K562 (cell line): ENCODE measurements around the gene NAB1.

ENCODE experiments used
- CREB5 ChIP-seq: fragments of 250-450 bp; sonication (Bioruptor Pico); IDR thresholded peaks from 2 replicates; pipeline ENCODE4 v1.5.0; 2020; ENCODE audit warnings: mild to moderate bottlenecking
- CTCF ChIP-seq, 3 experiments: IDR thresholded peaks in 2 of 3; conservative IDR thresholded peaks in 1 of 3; 2 replicates each; pipeline ENCODE4 v1.5.1; 2011 to 2012; ENCODE audit warnings: low read length in 3 of 3, mild to moderate bottlenecking in 3 of 3, control low read depth in 2 of 3, improper control_type of control experiment in 1 of 3, inconsistent platforms in 1 of 3, low read depth in 1 of 3, mixed read lengths in 1 of 3, moderate library complexity in 1 of 3; ENCODE audit not compliant: insufficient read depth in 2 of 3
- EZH2 ChIP-seq: IDR thresholded peaks from 2 replicates; pipeline ENCODE4 v1.6.1; 2012; ENCODE audit warnings: low read depth, mild to moderate bottlenecking, inconsistent platforms, low read length, borderline replicate concordance
- HCFC1 ChIP-seq: IDR thresholded peaks from 2 replicates; pipeline ENCODE4 v1.6.1; 2012; ENCODE audit warnings: low read depth, low read length, improper control_type of control experiment
- NCOR1 ChIP-seq: fragments of 450-650 bp; IDR thresholded peaks from 2 replicates; pipeline ENCODE4 v1.6.1; 2016; ENCODE audit warnings: mild to moderate bottlenecking, moderate library complexity
- NFYB ChIP-seq: IDR thresholded peaks from 2 replicates; pipeline ENCODE4 v1.6.1; 2011; ENCODE audit warnings: mild to moderate bottlenecking, moderate library complexity; ENCODE audit not compliant: insufficient read length; ENCODE audit errors: extremely low read depth
- TCF7L2 ChIP-seq: fragments of 150-350 bp; IDR thresholded peaks from 2 replicates; pipeline ENCODE4 v1.6.1; 2016; ENCODE audit warnings: low read depth, mild to moderate bottlenecking, low read length, moderate library complexity
- ZNF449 ChIP-seq: fragments of 250-450 bp; sonication (Bioruptor Pico); IDR thresholded peaks from 2 replicates; pipeline ENCODE4 v1.8.0; 2022; ENCODE audit warnings: moderate library complexity, mild to moderate bottlenecking, inconsistent platforms
- ZNF639 ChIP-seq, 2 experiments: fragments of 200-800 bp in 1 of 2; sonication (Bioruptor generic) in 1 of 2; sonication (generic) in 1 of 2; formaldehyde crosslinking in 1 of 2; IDR thresholded peaks in 1 of 2; conservative IDR thresholded peaks in 1 of 2; 2 replicates each; pipeline versions ENCODE4 v1.5.0 to v1.6.1; 2016 to 2020; ENCODE audit warnings: missing compliant biosample characterization in 1 of 2, missing genetic modification characterization in 1 of 2, missing genetic modification reagents in 1 of 2

- TF ChIP-seq NFYB: no peak
- TF ChIP-seq EZH2: no peak
- TF ChIP-seq ZNF639 (CRISPR knock-in tag; conservative IDR thresholded peaks at IDR 0.05 in 1 of 2, IDR thresholded peaks at IDR 0.05 in 1 of 2): no peak
- no peak for TF ChIP-seq HCFC1
- no peak for TF ChIP-seq ZNF449 (CRISPR knock-in tag)
- TF ChIP-seq TCF7L2: no peak
- TF ChIP-seq NCOR1: no peak
- TF ChIP-seq CTCF (IDR thresholded peaks at IDR 0.05 in 2 of 3, conservative IDR thresholded peaks at IDR 0.05 in 1 of 3; ENCODE audit: insufficient read depth in 2 of 3, low read depth in 1 of 3, low read length in 3 of 3): no peak
- TF ChIP-seq CREB5: no peak
These were observed 48.5 kb downstream of the NAB1 start for GRCh38 chr2:190697421-190697820.
